HEK293 (cell line): ENCODE results near the gene CDK11B.

Experiments used
- CTCF ChIA-PET: fragments of 350-600 bp; formaldehyde crosslinking; extraction: SDS; loops from one replicate; lab custom pipeline; 2021; ENCODE audit warnings: antibody characterized with exemption; lab: Yijun Ruan, JAX
- POLR2A ChIA-PET: fragments of 300-600 bp; formaldehyde crosslinking; extraction: SDS; loops from one replicate; lab custom pipeline; 2020; ENCODE audit warnings: antibody characterized with exemption, inconsistent platforms; lab: Yijun Ruan, JAX
- H3K27ac ChIP-seq: fragments of 200-500 bp; sonication (Bioruptor generic); 2 replicates; pipeline ENCODE4 v1.5.1; 2014; ENCODE audit warnings: low read depth, low read length, control low read depth, inconsistent platforms; ENCODE audit errors: extremely low read depth
- H3K36me3 ChIP-seq, 2 experiments: fragments of 200-500 bp in 1 of 2; sonication (Bioruptor generic) in 1 of 2; 1 replicate in 1 of 2; 2 replicates in 1 of 2; pipeline ENCODE4 v1.5.1; 2014 to 2017; ENCODE audit warnings: inconsistent platforms in 2 of 2, low read length in 2 of 2; ENCODE audit not compliant: control insufficient read depth in 2 of 2, insufficient read depth in 1 of 2
- H3K4me1 ChIP-seq: fragments of 200-500 bp; sonication (Bioruptor generic); 2 replicates; pipeline ENCODE4 v1.5.1; 2014; ENCODE audit warnings: mild to moderate bottlenecking, low read length, inconsistent platforms; ENCODE audit not compliant: control insufficient read depth, insufficient read depth
- H3K4me3 ChIP-seq: 2 replicates; pipeline ENCODE4 v1.5.1; 2011; ENCODE audit warnings: low read depth, mild to moderate bottlenecking, control low read depth, low read length, moderate library complexity
- H3K9me3 ChIP-seq: fragments of 200-500 bp; sonication (Bioruptor generic); 2 replicates; pipeline ENCODE4 v1.5.1; 2014; ENCODE audit warnings: low read depth, low read length, inconsistent platforms; ENCODE audit not compliant: control insufficient read depth, insufficient read depth
- AEBP2 ChIP-seq: fragments of 450-650 bp; formaldehyde crosslinking; IDR thresholded peaks from 2 replicates; pipeline ENCODE4 v1.5.1; 2016; ENCODE audit warnings: missing biosample characterization, missing genetic modification characterization, borderline replicate concordance
- EGR2 ChIP-seq: fragments of 450-650 bp; formaldehyde crosslinking; IDR thresholded peaks from 2 replicates; pipeline ENCODE4 v1.5.1; 2016; ENCODE audit warnings: low read depth, missing biosample characterization, missing genetic modification characterization
- HIC1 ChIP-seq: fragments of 450-650 bp; formaldehyde crosslinking; IDR thresholded peaks from 2 replicates; pipeline ENCODE4 v1.5.1; 2016; ENCODE audit warnings: missing biosample characterization, missing genetic modification characterization
- HOXC10 ChIP-seq: sonication (generic); formaldehyde crosslinking; IDR thresholded peaks from 2 replicates; pipeline ENCODE4 v1.8.1; 2023; ENCODE audit warnings: mild to moderate bottlenecking, missing genetic modification reagents
- INSM2 ChIP-seq: fragments of 450-650 bp; formaldehyde crosslinking; IDR thresholded peaks from 2 replicates; pipeline ENCODE4 v1.5.1; 2016; ENCODE audit warnings: missing biosample characterization, missing genetic modification characterization
- SALL2 ChIP-seq: fragments of 450-650 bp; formaldehyde crosslinking; IDR thresholded peaks from 2 replicates; pipeline ENCODE4 v1.5.0; 2017; ENCODE audit warnings: missing biosample characterization, mild to moderate bottlenecking, missing genetic modification characterization, borderline replicate concordance
- ZBTB26 ChIP-seq: fragments of 450-650 bp; formaldehyde crosslinking; optimal IDR thresholded peaks from 2 replicates; pipeline ENCODE3; 2016; ENCODE audit warnings: missing biosample characterization, mild to moderate bottlenecking, missing genetic modification characterization
- ZIC2 ChIP-seq: fragments of 450-650 bp; formaldehyde crosslinking; IDR thresholded peaks from 2 replicates; pipeline ENCODE4 v1.5.1; 2016; ENCODE audit warnings: missing biosample characterization, missing genetic modification characterization
- ZNF202 ChIP-seq: fragments of 450-650 bp; formaldehyde crosslinking; IDR thresholded peaks from 2 replicates; pipeline ENCODE4 v1.5.1; 2016; ENCODE audit warnings: missing biosample characterization, missing genetic modification characterization, borderline replicate concordance
- ZNF26 ChIP-seq: fragments of 450-650 bp; formaldehyde crosslinking; IDR thresholded peaks from 2 replicates; pipeline ENCODE4 v1.5.1; 2016; ENCODE audit warnings: missing biosample characterization, missing genetic modification characterization
- ZNF324 ChIP-seq: fragments of 450-650 bp; formaldehyde crosslinking; IDR thresholded peaks from 2 replicates; pipeline ENCODE4 v1.5.1; 2016; ENCODE audit warnings: missing biosample characterization, missing genetic modification characterization
- ZNF366 ChIP-seq: fragments of 450-650 bp; formaldehyde crosslinking; conservative IDR thresholded peaks from 2 replicates; pipeline ENCODE4 v1.5.1; 2016; ENCODE audit warnings: missing biosample characterization, missing genetic modification characterization
- ZNF626 ChIP-seq: fragments of 450-650 bp; sonication (Bioruptor Pico); formaldehyde crosslinking; IDR thresholded peaks from 2 replicates; pipeline ENCODE4 v1.5.1; 2018; ENCODE audit warnings: missing biosample characterization, missing genetic modification characterization, inconsistent platforms
- ZSCAN4 ChIP-seq: fragments of 450-650 bp; formaldehyde crosslinking; IDR thresholded peaks from 2 replicates; pipeline ENCODE4 v1.5.1; 2017; ENCODE audit warnings: missing biosample characterization, missing genetic modification characterization
- ZSCAN5A ChIP-seq: fragments of 450-650 bp; formaldehyde crosslinking; IDR thresholded peaks from 2 replicates; pipeline ENCODE4 v1.5.1; 2016; ENCODE audit warnings: missing biosample characterization, missing genetic modification characterization

Gene CDK11B

GRCh38 chr1:1683104-1683905, 24.5 kb upstream of the CDK11B start:
- no peak overlapping the region for H3K4me3 ChIP-seq
- H3K4me1 ChIP-seq: no peaks in the 10 kb centered on the region
- POLR2A ChIA-PET: no interaction called here
- H3K27ac ChIP-seq: no peak overlapping the region
- H3K9me3 ChIP-seq: no peaks in the 10 kb centered on the region
- TF ChIP-seq ZSCAN5A (tag by site-specific recombination) (no peak), SALL2 (no peak), ZNF366 (tag by site-specific recombination) (no peak)
- CTCF ChIA-PET: no interaction called here
- peaks cover 0 to 9% of the 10 kb centered on the region in 2 experiments; a peak in 2 of 3 replicates for H3K36me3 ChIP-seq

GRCh38 chr1:1680912-1681273, 22.1 kb upstream of the CDK11B start:
- Histone ChIP-seq H3K4me1 (no peaks in the 10 kb centered on the region), H3K4me3 (no peak overlapping the region), H3K27ac (no peak overlapping the region), H3K9me3 (no peaks in the 10 kb centered on the region), H3K36me3 (peaks cover 0 to 11% of the 10 kb centered on the region in 2 experiments; a peak in 2 of 3 replicates)
- ChIA-PET POLR2A (interaction anchor here (0.9 kb wide), 1 partner anchor 282 kb away, joined by 3 read pairs; the partner anchor contains the start of gene CCNL2), CTCF (no interaction called here)
- TF ChIP-seq ZNF26 (no peak), INSM2 (tag by site-specific recombination) (no peak), ZNF324 (tag by site-specific recombination) (no peak), HOXC10 (CRISPR knock-in tag) (no peak), ZIC2 (peak; percentile 38)

- H3K9me3 ChIP-seq: no peaks in the 10 kb centered on the region
- TF ChIP-seq EGR2 (tag by site-specific recombination) (peak; percentile 32; the same call in 1 of the 2 replicates), ZSCAN4 (tag by site-specific recombination) (no peak), ZNF626 (tag by site-specific recombination) (no peak), AEBP2 (no peak), HIC1 (tag by site-specific recombination) (no peak), ZBTB26 (tag by site-specific recombination) (no peak), ZNF202 (tag by site-specific recombination) (no peak)
- H3K27ac ChIP-seq: no peak overlapping the region
- ChIA-PET POLR2A (interaction anchor here (0.9 kb wide), 1 partner anchor 281 kb away, joined by 3 read pairs; the partner anchor contains the start of gene CCNL2), CTCF (no interaction called here)
- peaks cover 0 to 11% of the 10 kb centered on the region in 2 experiments; a peak in 2 of 3 replicates for H3K36me3 ChIP-seq
- no peak overlapping the region for H3K4me3 ChIP-seq
- H3K4me1 ChIP-seq: no peaks in the 10 kb centered on the region
Observed at GRCh38 chr1:1680031-1680911, 21.5 kb upstream of the CDK11B start.
